GM21786 (cell line): ENCODE measurements around the gene ALG10B.
"Not testable (repeated sequence)": the region's sequence is repeated elsewhere in the genome, so short reads cannot be mapped to it uniquely, and the experiment has no call there.

ENCODE experiments used
- ATAC-seq: cut with Tn5 transposase; IDR thresholded peaks from one replicate; pipeline ENCODE4 v1.9.1; 2021; ENCODE audit not compliant: unreplicated experiment

ALG10B gene, protein sequence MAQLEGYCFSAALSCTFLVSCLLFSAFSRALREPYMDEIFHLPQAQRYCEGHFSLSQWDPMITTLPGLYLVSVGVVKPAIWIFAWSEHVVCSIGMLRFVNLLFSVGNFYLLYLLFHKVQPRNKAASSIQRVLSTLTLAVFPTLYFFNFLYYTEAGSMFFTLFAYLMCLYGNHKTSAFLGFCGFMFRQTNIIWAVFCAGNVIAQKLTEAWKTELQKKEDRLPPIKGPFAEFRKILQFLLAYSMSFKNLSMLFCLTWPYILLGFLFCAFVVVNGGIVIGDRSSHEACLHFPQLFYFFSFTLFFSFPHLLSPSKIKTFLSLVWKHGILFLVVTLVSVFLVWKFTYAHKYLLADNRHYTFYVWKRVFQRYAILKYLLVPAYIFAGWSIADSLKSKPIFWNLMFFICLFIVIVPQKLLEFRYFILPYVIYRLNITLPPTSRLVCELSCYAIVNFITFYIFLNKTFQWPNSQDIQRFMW

DNA sequence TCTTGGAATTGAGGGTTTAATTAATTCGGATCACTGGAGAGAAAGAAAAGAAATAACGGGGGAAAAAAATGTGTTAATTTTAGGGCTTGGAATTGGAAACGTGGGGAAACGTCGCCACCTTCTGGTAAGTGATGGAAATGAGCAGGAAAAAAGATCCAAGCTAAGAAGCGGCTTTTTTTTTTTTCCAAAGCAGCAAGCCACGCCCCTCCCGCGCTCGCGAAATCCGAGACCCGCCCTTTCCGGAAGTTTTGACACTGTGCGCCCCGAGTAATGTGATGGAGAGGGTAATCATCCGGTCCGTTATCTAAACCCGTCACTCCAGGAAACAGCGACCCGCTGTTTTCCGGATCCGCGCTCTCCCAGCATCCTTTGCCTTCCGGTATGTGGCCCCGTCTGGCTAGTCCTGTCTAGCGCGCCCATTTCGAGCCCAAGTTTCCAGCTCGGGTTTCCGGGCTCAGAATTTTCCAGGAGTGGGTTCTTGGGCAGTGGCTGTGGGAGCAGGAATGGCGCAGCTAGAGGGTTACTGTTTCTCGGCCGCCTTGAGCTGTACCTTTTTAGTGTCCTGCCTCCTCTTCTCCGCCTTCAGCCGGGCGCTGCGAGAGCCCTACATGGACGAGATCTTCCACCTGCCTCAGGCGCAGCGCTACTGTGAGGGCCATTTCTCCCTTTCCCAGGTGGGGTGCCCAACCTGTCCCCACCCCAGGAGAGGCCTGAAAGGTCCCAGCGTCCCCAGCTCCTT, at the start of gene ALG10B:
Gene ALG10B, plus strand, starts transcription at position 384 of the 739 bp plus-strand sequence. Its CDS starts 120 bp downstream, at position 504.
- ATAC-seq, result peak; percentile 100

DNA sequence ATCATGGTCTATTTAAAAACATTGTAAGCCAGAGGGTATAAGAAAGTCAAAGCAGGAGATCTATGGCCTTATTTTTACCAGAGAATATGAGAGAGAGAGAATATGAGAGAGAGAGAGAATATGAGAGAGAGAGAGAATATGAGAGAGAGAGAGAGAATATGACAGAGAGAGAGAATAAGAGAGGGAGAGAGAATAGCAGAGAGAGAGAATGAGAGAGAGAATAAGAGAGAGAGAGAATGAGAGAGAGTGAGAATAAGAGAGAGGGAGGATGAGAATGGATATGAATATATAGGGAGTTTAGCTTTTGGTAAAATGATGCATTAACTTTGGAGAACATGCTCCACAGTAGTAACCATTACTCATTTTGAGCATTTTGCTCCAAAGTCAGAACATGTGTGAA, 48.0 kb upstream of the ALG10B start:
- no peak for ATAC-seq

DNA sequence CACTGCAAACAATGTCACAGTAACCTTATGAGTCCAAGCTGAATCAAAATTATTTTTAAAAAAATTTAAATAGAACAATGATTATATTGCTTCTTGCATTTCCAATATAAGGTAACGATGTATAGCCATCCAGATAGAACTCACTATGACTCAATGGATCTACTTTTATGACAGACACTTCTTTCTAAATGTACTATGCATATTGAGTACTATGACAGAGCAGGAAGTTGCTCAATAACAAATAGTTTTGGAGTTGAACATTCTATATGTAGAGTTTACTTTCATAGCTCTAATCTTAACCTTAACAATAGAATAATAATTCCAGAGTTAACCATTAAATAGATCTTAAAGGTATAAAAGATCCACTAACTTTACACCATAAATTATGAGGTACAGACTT, 46.7 kb upstream of the ALG10B start:
- no peak for ATAC-seq

DNA sequence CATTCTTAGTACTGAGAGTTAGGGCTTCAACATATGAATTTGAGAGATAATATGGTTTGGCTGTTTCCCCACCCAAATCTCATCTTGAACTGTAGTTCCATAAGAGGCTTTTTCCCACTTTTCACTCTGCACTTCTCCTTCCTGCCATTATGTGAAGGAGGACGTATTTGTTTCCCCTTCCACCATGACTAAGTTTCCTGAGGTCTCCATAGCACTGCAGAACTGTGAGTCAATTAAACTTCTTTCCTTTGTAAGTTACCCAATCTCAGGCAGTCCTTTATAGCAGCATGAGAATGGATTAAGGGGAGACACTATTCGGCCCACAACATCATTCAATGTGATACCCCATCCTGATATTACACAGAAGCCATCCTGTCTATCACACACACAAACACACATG, 36.8 kb upstream of the ALG10B start:
- ATAC-seq, result no peak

DNA sequence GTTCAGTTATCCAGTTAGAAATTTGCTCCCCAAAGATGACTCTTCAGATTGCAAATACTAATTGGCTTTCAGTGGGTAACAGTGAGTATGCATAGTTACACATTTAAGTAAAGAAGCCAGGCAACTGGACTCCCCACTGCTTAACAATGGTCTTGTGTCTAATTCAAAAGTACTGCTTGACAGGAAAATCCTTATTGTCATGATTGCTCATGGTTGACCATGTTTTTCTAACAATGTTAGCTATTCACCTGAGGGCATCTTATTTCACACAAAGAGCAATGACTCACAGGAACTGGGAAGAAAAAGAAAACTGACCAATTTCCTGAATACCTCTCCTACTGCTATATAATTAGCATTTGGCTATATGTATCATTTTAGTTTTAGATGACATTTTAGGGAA, 33.7 kb upstream of the ALG10B start:
- ATAC-seq, result no peak

DNA sequence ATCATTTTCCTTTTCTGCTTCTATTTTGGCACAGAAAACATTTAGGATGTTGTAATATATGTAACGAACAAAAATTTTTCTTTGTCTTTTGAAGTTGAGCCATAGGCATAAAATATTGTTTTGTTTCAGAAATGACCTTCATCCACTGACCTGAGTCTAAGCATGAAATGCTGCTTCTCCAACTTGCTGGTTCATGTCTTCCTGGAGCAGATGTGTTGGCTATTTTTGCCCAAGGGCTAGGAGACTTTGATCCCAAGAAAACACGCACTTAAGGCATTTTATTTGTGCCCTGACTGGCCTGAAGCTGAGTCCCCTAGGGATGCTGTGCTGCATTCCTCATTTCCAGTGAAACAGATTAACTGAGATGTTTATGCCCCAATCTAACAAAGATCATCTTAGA, 27.2 kb upstream of the ALG10B start:
- ATAC-seq, result no peak

DNA sequence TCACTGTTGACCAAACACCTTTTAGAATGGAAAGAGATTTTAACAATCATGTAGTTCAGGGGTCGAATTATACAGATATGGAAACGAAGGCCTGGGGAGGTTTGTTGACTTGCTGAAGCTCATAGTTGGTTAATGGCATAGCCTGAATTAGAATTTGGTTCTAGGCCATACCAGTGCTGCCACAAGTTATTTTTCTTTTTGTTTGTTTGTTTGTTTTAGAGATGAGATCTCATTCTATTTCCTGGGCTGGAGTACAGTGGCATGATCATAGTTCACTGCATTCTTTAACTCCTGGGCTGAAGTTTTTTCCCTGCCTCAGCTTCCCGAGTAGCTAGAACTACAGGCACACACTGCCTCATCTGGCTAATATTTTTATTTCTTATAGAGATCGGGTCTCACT, 25.4 kb upstream of the ALG10B start:
- ATAC-seq, result no peak

DNA sequence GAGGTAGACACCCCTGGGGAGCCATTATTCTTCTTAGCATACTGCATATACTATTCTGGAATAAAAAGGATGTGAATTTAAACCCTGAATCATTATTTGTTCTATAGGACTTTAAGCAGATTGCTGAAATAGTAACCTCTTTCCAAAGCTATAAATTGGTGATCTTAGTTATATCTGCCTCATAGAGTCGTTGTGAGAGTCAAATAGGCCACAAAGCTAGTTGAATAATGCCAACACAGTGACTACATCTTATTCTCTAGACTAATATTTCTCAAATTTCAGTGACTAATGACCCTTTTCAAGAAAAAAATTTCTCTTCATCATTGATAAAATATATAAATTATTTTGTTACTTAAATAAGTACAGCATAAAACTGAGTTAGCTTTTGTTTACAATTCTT, 13.6 kb upstream of the ALG10B start:
- not testable (repeated sequence) for ATAC-seq

DNA sequence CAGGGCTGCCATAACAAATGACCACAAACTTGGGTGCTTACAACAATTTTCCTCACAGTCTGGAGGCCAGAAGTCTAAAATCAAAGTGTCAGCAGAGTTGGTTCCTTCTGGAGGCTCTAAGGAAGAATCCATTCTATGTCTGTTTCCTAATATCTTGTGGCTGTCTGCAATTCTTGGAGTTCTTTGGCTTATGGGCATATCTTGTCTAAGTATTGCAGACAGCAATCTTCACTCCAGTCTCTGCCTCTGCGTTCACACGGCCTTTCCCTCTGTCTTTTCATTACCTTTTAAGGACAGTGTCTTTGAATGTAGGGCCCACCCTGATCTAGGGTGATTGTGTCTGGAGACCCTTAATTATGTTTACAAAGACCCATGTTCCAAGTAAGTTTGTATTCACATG, 5.4 kb downstream of the ALG10B start:
- ATAC-seq, result not testable (repeated sequence)

DNA sequence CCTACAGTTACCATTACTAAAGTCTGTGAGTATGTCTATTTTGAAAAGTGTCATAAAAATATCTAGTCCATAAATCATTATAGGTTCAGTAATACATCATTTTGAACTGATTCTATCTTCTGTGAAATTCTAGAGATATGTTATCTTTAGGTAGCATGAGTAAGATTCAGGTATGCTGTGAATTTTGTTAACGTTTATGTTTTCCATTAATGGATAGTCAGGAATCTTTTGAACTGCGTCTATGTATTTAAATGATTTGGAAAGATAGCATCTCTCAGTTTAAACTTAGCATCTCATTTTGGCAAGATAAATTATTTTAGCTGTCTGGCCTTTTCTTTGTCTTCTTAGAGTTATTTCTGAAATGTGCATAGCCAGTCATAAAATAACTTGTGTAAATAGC, 8.3 kb downstream of the ALG10B start:
- ATAC-seq, result no peak

DNA sequence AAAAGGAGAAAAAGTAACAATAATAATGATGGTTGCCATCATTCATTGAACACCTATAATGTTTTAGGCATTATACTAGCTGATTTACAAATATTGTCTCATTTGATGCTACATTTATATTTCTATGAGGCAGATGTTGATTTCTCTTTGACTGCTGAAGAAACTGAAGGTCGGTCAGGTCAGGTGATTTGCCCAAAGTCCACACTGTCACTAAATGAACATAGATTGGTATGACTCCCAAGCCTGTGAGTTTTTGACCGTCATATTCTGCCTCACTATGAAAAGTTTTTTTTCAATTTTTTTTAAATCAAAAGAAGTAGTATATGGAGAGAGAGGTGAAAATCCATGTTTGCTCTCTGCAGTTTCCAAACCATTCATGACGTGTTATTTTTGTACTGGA, 10.8 kb downstream of the ALG10B start:
- ATAC-seq, result no peak

DNA sequence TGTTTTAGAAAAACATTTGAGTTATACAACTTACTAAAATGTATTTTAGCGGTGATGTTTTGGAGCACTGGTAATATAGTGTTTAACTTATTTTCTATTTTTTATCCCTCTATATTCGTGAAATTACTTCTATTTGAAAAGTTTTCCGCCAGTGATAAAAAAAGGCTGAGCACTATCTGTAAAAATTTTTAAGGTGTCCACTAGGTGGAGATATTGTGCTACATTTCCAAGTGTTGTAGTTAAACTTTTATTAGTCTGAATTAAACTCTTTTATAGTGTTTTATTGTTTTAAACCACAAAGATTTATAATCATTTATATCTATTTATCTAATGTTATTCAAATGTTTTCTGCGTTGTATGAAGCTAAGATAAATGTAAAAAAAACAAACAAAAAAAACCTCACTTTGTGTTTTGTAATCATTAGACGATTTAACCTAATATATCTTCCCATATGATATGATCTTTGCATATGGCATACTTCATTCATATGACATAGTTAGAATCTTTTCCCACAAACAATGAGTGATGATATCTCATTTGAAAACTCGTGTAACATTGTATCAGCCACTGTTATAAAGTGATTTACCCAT, 11.8 kb downstream of the ALG10B start:
- no peak for ATAC-seq

DNA sequence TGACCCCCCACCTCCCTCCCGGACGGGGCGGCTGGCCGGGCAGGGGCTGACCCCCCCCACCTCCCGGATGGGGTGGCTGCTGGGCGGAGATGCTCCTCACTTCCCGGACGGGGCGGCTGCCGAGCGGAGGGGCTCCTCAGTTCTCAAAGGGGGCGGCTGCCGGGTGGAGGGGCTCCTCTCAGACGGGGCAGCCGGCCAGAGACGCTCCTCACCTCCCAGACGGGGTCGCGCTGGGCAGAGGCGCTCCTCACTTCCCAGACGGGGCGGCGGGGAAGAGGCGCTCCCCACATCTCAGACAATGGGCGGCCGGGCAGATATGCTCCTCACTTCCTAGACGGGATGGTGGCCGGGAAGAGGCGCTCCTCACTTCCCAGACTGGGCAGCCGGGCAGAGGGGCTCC, 13.8 kb downstream of the ALG10B start:
- ATAC-seq, result not testable (repeated sequence)

DNA sequence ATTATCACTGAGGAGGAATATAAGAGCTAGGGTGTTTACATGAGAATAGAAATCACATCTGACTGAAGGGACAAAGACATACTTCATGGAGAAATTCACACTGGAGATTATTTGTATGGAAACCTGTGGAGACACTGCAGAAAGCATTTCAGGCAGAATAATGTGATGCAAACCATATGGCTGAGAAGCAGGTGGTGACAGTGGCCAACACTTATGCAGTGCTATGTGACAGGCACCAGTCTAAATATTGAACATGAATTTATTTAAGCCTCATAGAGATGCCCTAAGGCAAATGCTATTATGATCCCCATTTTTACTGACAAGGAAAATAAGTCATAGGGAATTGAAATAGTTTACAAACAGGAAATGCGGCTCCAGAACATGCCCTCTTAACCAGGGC, 16.2 kb downstream of the ALG10B start:
- ATAC-seq, result no peak

DNA sequence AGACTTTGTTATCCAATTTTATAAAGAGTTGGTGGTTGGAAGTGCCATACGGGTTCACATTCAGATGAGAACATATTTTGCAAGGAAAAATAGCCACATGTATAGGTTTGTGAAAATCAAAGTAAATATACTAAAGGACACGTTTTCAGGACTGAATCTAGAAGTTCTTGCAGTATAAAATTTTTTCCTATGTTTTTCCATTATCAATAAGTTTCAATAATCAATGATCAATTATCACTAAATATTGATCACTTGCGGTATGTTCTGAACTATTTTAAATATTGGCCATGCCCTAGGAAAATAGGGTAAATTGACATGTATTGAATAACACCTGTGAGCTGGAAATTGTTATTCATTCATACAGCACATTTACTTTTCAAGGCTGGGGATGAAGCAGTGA, 25.9 kb downstream of the ALG10B start:
- ATAC-seq, result no peak

DNA sequence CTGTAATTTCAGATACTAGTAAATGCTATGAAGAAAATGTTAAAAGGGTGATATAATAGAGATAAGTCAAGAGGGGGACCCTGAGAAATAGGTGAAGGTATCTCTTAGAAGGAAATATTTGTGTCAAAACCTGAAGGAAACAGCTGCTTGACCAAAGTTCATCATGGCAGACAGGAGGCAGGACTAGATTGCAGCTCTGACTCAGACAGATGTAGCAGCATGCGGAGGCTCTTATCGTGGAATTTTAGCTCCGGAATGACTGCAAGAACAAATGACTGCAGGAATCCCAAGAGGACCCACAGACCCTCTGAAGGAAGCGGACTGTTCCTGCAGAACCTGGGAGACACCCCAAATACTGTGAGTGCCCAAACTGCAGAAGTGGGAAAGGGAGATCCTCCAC, 26.7 kb downstream of the ALG10B start:
- not testable (repeated sequence) for ATAC-seq

DNA sequence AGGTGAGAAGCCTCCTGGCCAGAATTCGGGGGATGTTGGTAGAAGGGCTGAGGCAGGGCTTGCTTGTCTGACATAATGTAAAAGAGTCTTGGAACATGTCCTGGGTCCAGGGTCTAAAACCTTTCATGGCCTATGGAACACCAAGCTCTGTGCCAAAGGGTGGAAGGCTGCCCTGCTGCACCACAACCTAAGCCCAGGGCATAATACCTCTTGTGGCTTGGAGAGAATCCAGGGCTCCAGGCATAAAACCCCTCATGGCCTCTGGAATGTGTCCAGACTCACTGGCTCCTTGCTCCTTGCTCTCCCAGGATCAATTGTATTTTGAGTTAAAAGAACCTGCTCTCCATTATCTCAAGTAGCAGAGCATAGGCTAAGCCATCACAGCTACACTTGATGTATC, 27.3 kb downstream of the ALG10B start:
- not testable (repeated sequence) for ATAC-seq

DNA sequence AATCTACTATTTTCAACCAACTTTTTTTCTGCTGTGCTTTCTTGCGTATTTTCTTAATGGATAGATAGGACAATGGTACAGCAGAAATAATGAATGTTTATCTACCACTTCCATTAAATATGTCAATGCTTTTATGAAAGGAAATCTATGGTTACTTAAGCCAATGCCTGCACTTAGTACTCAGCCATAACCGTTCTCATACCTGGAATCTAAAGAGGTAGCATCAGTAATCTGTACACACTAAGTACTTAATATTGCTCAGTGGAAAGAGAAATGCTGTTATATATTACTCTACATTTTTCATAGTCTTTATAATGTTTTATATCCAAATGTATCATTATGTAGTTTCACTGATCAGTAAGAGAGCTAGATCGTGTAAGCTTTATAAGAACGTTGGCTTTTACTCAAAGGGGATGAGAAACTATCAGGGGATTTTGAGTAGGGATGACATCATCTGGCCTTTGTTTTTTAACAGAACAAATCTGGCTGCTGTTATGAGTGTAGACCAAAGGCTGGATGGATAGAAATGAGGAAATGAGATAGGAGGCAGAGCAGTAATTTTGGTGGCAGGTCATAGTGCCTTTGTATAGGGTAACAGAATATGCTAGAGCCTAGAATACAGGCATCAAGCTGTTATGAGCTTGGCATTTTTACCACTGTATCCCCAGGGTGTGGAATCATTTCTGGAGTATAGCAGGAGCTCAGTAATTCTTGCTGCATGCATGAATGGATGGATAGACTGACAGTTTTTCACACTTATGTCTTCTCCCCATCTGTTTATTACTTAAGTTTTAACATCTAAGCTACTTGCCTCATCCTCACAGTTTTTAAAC, 34.0 kb downstream of the ALG10B start:
- ATAC-seq, result peak; percentile 99

DNA sequence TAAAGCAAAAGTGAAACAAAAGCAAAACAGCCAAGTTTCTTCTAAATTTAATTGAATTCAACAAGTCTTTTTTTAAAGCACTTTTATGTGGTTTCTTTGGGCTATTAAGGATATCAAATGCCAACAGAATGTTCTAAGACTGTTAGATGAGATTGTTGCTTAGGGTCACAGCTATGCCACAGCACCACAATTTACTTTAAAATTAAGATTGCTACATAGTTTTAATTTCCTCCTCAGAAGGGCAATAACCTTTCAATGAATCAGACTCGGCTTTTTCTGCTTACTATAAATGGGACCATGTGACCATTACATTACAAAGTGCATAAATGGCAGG, 34.6 kb downstream of the ALG10B start:
- ATAC-seq, result not testable (repeated sequence)

DNA sequence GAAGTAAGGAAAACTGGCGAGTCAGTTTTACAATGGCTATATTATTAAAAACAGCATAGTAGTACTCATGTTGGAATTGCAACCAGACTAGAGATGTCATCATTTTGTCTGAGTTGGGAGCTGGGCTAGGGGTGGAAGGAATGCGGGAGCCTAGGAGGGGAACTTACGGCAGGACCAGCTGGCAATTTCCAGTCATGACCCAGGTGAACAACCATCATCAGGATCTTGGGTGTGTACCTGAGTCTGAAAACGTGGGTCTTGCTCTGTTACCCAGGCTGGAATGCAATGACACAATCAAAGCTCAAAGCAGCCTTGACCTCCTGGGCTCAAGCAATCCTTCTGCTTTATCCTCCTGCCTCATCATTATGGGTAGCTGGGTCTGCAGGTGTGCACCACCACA, 50.9 kb downstream of the ALG10B start:
- no peak for ATAC-seq

DNA sequence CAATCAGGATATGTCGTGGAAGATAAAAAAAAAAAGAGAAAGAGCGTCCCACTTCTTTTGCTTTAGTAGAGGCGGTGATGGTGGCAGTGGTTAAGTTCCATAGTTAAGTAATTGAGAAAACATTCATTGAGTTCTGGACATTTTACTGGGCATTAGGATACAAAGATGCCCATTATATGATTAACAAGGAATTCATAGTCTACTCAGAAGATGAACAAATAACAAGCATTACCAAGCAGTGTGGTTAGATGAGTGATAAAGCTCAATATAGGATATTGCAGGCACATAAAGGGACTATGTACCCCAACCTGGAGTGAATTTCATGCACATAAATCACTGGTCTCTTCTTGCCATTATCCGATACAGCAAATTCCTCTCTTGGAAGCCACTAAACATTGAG, 53.7 kb downstream of the ALG10B start:
- no peak for ATAC-seq
